ENCODE results near the gene TMEM209.

The TMEM209 gene

GRCh38 chr7:130141884-130142653 lies 63.1 kb downstream of the TMEM209 start:
- DNase-seq (ENCODE audit: low read depth), result no peak
- H3K4me3 ChIP-seq (ENCODE audit: low read depth, low read length), result no peak overlapping the region
- no peak for TF ChIP-seq MAX (IDR thresholded peaks at IDR 0.05; ENCODE audit: low read depth, low read length)
- no peak for TF ChIP-seq MYC (IDR thresholded peaks at IDR 0.05; ENCODE audit: low read depth, low read length)
- TF ChIP-seq POLR2A (IDR thresholded peaks at IDR 0.05; ENCODE audit: extremely low read depth, insufficient read length), result no peak
- no peak for TF ChIP-seq CTCF (IDR thresholded peaks at IDR 0.05; ENCODE audit: low read depth, low read length)

DNA sequence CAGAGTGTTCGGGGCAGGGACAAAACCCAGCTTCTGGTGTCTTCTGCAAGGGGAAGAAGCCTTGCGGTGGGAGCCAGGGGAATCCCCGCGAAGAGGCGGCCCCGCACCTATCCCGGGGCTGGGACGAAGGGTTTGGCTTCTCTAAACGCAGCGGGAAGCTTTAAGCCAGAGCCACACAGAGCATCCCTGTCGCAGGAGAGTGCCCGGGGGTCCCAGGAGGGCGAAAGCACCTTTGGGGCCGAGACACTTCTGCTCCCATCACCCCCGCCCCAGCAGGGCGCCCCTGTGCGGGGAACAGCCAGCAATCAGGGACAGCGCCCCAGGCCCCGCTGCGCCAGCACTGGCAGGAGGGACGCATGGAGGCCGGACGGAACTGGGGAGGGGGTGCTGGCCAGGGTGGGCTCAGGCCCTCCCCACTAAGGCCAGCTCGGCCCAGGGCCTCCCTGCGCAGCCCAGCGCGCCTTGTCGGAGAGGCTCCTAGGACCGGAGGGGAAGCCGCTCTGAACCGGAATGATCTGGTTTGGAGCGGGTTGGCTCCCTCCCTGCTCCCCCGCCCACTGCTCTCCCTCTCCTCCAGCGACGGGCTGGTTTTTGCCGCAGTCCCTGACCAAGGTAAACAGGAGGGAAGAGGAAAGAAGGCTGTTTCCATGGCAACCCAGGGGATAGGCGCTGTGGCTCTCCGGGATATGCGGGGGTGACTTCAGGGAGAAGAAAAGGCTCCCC lies 63.9 kb downstream of the TMEM209 start:
- no peak overlapping the region for H3K4me3 ChIP-seq (ENCODE audit: low read depth, low read length)
- no peak for TF ChIP-seq CTCF (IDR thresholded peaks at IDR 0.05; ENCODE audit: low read depth, low read length)
- no peak for TF ChIP-seq MYC (IDR thresholded peaks at IDR 0.05; ENCODE audit: low read depth, low read length)
- TF ChIP-seq MAX (IDR thresholded peaks at IDR 0.05; ENCODE audit: low read depth, low read length), result no peak
- TF ChIP-seq POLR2A (IDR thresholded peaks at IDR 0.05; ENCODE audit: extremely low read depth, insufficient read length), result no peak
- no peak for DNase-seq (ENCODE audit: low read depth)

GRCh38 chr7:130140551-130141160 lies 64.5 kb downstream of the TMEM209 start:
- no peak overlapping the region for H3K4me3 ChIP-seq (ENCODE audit: low read depth, low read length)
- DNase-seq (ENCODE audit: low read depth), result no peak
- TF ChIP-seq MYC (IDR thresholded peaks at IDR 0.05; ENCODE audit: low read depth, low read length), result no peak
- no peak for TF ChIP-seq MAX (IDR thresholded peaks at IDR 0.05; ENCODE audit: low read depth, low read length)
- no peak for TF ChIP-seq POLR2A (IDR thresholded peaks at IDR 0.05; ENCODE audit: extremely low read depth, insufficient read length)
- TF ChIP-seq CTCF (IDR thresholded peaks at IDR 0.05; ENCODE audit: low read depth, low read length), result no peak

GRCh38 chr7:130139193-130139960 lies 65.8 kb downstream of the TMEM209 start:
- TF ChIP-seq CTCF (IDR thresholded peaks at IDR 0.05; ENCODE audit: low read depth, low read length), result no peak
- no peak for TF ChIP-seq MYC (IDR thresholded peaks at IDR 0.05; ENCODE audit: low read depth, low read length)
- no peak for TF ChIP-seq POLR2A (IDR thresholded peaks at IDR 0.05; ENCODE audit: extremely low read depth, insufficient read length)
- no peak for TF ChIP-seq MAX (IDR thresholded peaks at IDR 0.05; ENCODE audit: low read depth, low read length)
- no peak for DNase-seq (ENCODE audit: low read depth)
- H3K4me3 ChIP-seq (ENCODE audit: low read depth, low read length), result no peak overlapping the region

- no peak for DNase-seq (ENCODE audit: low read depth)
- TF ChIP-seq MYC (IDR thresholded peaks at IDR 0.05; ENCODE audit: low read depth, low read length) (no peak), CTCF (IDR thresholded peaks at IDR 0.05; ENCODE audit: low read depth, low read length) (no peak), MAX (IDR thresholded peaks at IDR 0.05; ENCODE audit: low read depth, low read length) (no peak), POLR2A (IDR thresholded peaks at IDR 0.05; ENCODE audit: extremely low read depth, insufficient read length) (no peak)
- no peak overlapping the region for H3K4me3 ChIP-seq (ENCODE audit: low read depth, low read length)
These were observed 68.0 kb downstream of the TMEM209 start for GRCh38 chr7:130137207-130137606.
